ENCODE results near the gene TNXB.

TNXB gene

GRCh38 chr6:32129297-32130088, 20.4 kb upstream of the TNXB start:
- H2AFZ ChIP-seq (ENCODE audit: low read length): 0 out of 2 replicates have a peak overlapping the region, but pooled peaks have one; percentile 15
- H3K4me1 ChIP-seq (ENCODE audit: insufficient read depth, low read length, severe bottlenecking): peaks cover 30% of the 10 kb centered on the region
- H3K9me3 ChIP-seq (ENCODE audit: low read length): no peaks in the 10 kb centered on the region
- H4K20me1 ChIP-seq (ENCODE audit: insufficient read depth, low read length): no peaks in the 10 kb centered on the region
- no peaks in the 10 kb centered on the region for H3K27me3 ChIP-seq (ENCODE audit: insufficient read depth, low read length)
- TF ChIP-seq EZH2 (IDR thresholded peaks at IDR 0.05; ENCODE audit: borderline replicate concordance, low read length) (no peak), CTCF (IDR thresholded peaks at IDR 0.05; ENCODE audit: low read length) (no peak)
- peaks cover 18% of the 10 kb centered on the region for H3K36me3 ChIP-seq (ENCODE audit: insufficient read depth, low read length)
- peak overlapping the region; percentile 56 for H3K27ac ChIP-seq (ENCODE audit: low read depth, low read length, poor library complexity, severe bottlenecking)
- no peaks in the 10 kb centered on the region for H3K79me2 ChIP-seq (ENCODE audit: insufficient read depth, low read length)
- peak overlapping the region; percentile 89 for H3K4me2 ChIP-seq (ENCODE audit: low read length)
- peak overlapping the region; percentile 76 for H3K9ac ChIP-seq (ENCODE audit: low read length)
- 0 out of 2 replicates have a peak, but pooled peaks cover 4% of the 10 kb centered on the region for H3F3A ChIP-seq (ENCODE audit: insufficient read depth, low read length)
- peak overlapping the region; percentile 81 for H3K4me3 ChIP-seq (ENCODE audit: low read depth, low read length, poor library complexity, severe bottlenecking)
- no peaks in the 10 kb centered on the region for H3K9me2 ChIP-seq (ENCODE audit: low read depth, low read length)

- no peak for TF ChIP-seq EZH2 (IDR thresholded peaks at IDR 0.05; ENCODE audit: borderline replicate concordance, low read length)
- TF ChIP-seq CTCF (IDR thresholded peaks at IDR 0.05; ENCODE audit: low read length): no peak
- H2AFZ ChIP-seq (ENCODE audit: low read length): no peak overlapping the region
- H3K79me2 ChIP-seq (ENCODE audit: insufficient read depth, low read length): no peaks in the 10 kb centered on the region
- H3F3A ChIP-seq (ENCODE audit: insufficient read depth, low read length): 0 out of 2 replicates have a peak, but pooled peaks cover 4% of the 10 kb centered on the region
- no peaks in the 10 kb centered on the region for H3K9me2 ChIP-seq (ENCODE audit: low read depth, low read length)
- no peaks in the 10 kb centered on the region for H3K9me3 ChIP-seq (ENCODE audit: low read length)
- peak overlapping the region; percentile 56 for H3K27ac ChIP-seq (ENCODE audit: low read depth, low read length, poor library complexity, severe bottlenecking)
- H3K9ac ChIP-seq (ENCODE audit: low read length): peak overlapping the region; percentile 76
- peaks cover 25% of the 10 kb centered on the region for H3K36me3 ChIP-seq (ENCODE audit: insufficient read depth, low read length)
- H3K27me3 ChIP-seq (ENCODE audit: insufficient read depth, low read length): no peaks in the 10 kb centered on the region
- peak overlapping the region; percentile 89 for H3K4me2 ChIP-seq (ENCODE audit: low read length)
- H4K20me1 ChIP-seq (ENCODE audit: insufficient read depth, low read length): no peaks in the 10 kb centered on the region
- H3K4me3 ChIP-seq (ENCODE audit: low read depth, low read length, poor library complexity, severe bottlenecking): peak overlapping the region; percentile 81
- peaks cover 30% of the 10 kb centered on the region for H3K4me1 ChIP-seq (ENCODE audit: insufficient read depth, low read length, severe bottlenecking)
Measured at GRCh38 chr6:32128751-32129296, 19.7 kb upstream of the TNXB start.

GRCh38 chr6:32127717-32128592, 18.8 kb upstream of the TNXB start, which contains the start of gene ATF6B:
ATF6B (minus strand) TSS chr6:32128246; CDS start chr6:32128207, 39 bp downstream.
- Histone ChIP-seq H3K27me3 (ENCODE audit: insufficient read depth, low read length) (no peaks in the 10 kb centered on the region), H3K4me2 (ENCODE audit: low read length) (peak within 1 kb of the TSS; percentile 89), H3K9me3 (ENCODE audit: low read length) (no peaks in the 10 kb centered on the region), H4K20me1 (ENCODE audit: insufficient read depth, low read length) (no peaks in the 10 kb centered on the region), H3K9ac (ENCODE audit: low read length) (peak within 1 kb of the TSS; percentile 91), H3K4me3 (ENCODE audit: low read depth, low read length, poor library complexity, severe bottlenecking) (peak within 1 kb of the TSS; percentile 81), H3F3A (ENCODE audit: insufficient read depth, low read length) (0 out of 2 replicates have a peak, but pooled peaks cover 4% of the 10 kb centered on the region), H3K9me2 (ENCODE audit: low read depth, low read length) (no peaks in the 10 kb centered on the region), H3K36me3 (ENCODE audit: insufficient read depth, low read length) (peaks cover 31% of the 10 kb centered on the region), H2AFZ (ENCODE audit: low read length) (no peak within 1 kb of the TSS), H3K27ac (ENCODE audit: low read depth, low read length, poor library complexity, severe bottlenecking) (peak within 1 kb of the TSS; percentile 56), H3K4me1 (ENCODE audit: insufficient read depth, low read length, severe bottlenecking) (peaks cover 30% of the 10 kb centered on the region), H3K79me2 (ENCODE audit: insufficient read depth, low read length) (no peaks in the 10 kb centered on the region)
- TF ChIP-seq CTCF (IDR thresholded peaks at IDR 0.05; ENCODE audit: low read length) (no peak), EZH2 (IDR thresholded peaks at IDR 0.05; ENCODE audit: borderline replicate concordance, low read length) (no peak)
